Right lobe of liver (tissue), 6 donors: ENCODE measurements around the gene SECISBP2. TPM values are rescaled to one million over a fixed set of nuclear protein-coding genes. Genes with fewer than 3 reads are reported as not detected.

ENCODE experiments used
- ATAC-seq, 4 donors: fragments of 200-7000 bp; cut with Tn5 transposase; one replicate each; pipeline ENCODE4 v1.9.1; 2020; ENCODE audit warnings: mild to moderate bottlenecking in 4 of 4, moderate library complexity in 4 of 4
- DNase-seq, 3 donors: peaks; one replicate each; pipeline ENCODE4 v3.0.0-alpha.2; 2020
- H3K27ac ChIP-seq, 3 donors: fragments of 200-600 bp; one replicate each; pipeline ENCODE4 v1.8.0; 2022
- H3K27me3 ChIP-seq, 2 donors: fragments of 200-600 bp; one replicate each; pipeline ENCODE4 v1.8.0; 2022
- H3K36me3 ChIP-seq, 4 donors: fragments of 200-600 bp; sonication (generic) in 1 of 4; one replicate each; pipeline versions ENCODE4 v1.5.1 to v1.8.0; 2017 to 2022; ENCODE audit warnings: control low read depth in 1 of 4
- H3K4me1 ChIP-seq, 4 donors: fragments of 200-600 bp; sonication (generic) in 1 of 4; one replicate each; pipeline versions ENCODE4 v1.5.1 to v1.8.0; 2017 to 2022; ENCODE audit warnings: control low read depth in 1 of 4
- H3K4me3 ChIP-seq, 3 donors: fragments of 200-600 bp; one replicate each; pipeline ENCODE4 v1.8.0; 2022
- H3K9me3 ChIP-seq, 4 donors: fragments of 200-600 bp; sonication (generic) in 1 of 4; one replicate each; pipeline versions ENCODE4 v1.5.1 to v1.8.0; 2017 to 2022; ENCODE audit warnings: control low read depth in 1 of 4
- CTCF ChIP-seq, 4 donors: fragments of 200-600 bp in 3 of 4; fragments of 450-650 bp in 1 of 4; IDR thresholded peaks; one replicate each; pipeline versions ENCODE4 v1.5.1 to v1.8.0; 2016 to 2022; ENCODE audit warnings: antibody characterized with exemption in 4 of 4, mild to moderate bottlenecking in 2 of 4
- POLR2A ChIP-seq: fragments of 450-650 bp; IDR thresholded peaks from one replicate; pipeline ENCODE4 v1.6.1; 2017; ENCODE audit warnings: antibody characterized with exemption, mild to moderate bottlenecking
- WGBS: methylation state at CpG from one replicate; pipeline ENCODE4 v1.1.6; 2018; ENCODE audit warnings: low coverage, low lambda C conversion rate; ENCODE audit not compliant: insufficient coverage; ENCODE audit errors: missing lambda C conversion rate; 5-methylcytosine and 5-hydroxymethylcytosine counted together
- intact Hi-C, 2 donors: fragments of 100-400 bp; cut with DNase I; formaldehyde crosslinking; loops; one replicate each; pipeline versions ENCODE4 v1.11.2 to v1.14.1; 2022
- total RNA-seq, 6 experiments: library from RNA; depleted of rRNA in 2 of 6; stranded (reverse); fragments of >200 nt in 2 of 6; fragmentation: NEBNext Ultra II Directional in 3 of 6; extraction: Animal tissue kit (Norgen Biotek cat#: 25700) in 3 of 6; gene quantifications; one replicate each; pipeline versions ENCODE4 v1.1.0 to v1.2.4, GENCODE V29; 2016 to 2023
- donor health status: DM: no; HTN: yes; CAD: no.
- donor health status: DM: no; HTN: no; CAD: no.
- donor health status: DM: no; HTN: no; CAD: no.
- donor health status: DM: no; HTN: yes; CAD: no.
- donor health status: DM: no; HTN: yes; CAD: no.

SECISBP2 gene
- total RNA-seq, 6 experiments from 2014 or later = 17.3 to 34.2 (median 26.5) TPM

DNA sequence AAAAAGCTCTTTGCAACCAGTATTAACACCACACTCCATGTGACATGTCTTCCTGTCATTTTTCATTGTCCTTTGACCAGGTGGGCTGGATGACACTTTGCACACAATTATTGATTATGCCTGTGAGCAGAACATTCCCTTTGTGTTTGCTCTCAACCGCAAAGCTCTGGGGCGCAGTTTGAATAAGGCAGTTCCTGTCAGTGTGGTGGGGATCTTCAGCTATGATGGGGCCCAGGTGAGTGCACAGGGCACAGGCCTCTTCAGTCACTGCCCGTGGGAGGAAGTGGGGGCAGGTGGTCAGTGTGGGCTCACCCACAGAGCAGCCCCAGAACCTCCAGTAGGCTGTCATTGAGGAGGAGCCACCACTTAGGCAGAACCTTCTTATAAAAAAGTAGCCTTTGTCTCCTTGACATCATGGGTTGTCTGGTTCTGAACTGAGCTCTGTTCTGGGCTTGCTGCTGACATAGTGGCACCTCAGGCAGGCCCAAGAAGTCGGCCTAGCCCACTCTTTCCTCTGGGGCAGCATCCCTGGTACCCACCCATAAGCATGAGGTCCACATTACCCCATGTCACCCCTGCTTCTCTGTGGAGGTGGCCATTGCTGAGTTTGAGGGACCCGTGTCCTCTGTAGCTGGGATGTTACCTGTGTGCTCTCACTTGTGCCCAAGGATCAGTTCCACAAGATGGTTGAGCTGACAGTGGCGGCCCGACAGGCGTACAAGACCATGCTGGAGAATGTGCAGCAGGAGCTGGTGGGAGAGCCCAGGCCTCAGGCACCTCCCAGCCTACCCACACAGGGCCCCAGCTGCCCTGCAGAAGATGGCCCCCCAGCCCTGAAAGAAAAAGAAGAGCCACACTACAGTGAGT lies 39.3 kb downstream of the SECISBP2 start:
- Histone ChIP-seq H3K36me3 (peaks cover 0 to 69% (median 22%) of the 10 kb centered on the region in 4 donors), H3K4me3 (no peak overlapping the region), H3K27ac (no peak overlapping the region), H3K27me3 (no peaks in the 10 kb centered on the region), H3K9me3 (no peaks in the 10 kb centered on the region), H3K4me1 (peaks cover 0 to 16% (median 6%) of the 10 kb centered on the region in 4 donors)
- 43% methylated on average over 1 of the region's 8 CpGs for WGBS
- DNase-seq = no peak
- intact Hi-C loops = no loop called here
- peak; percentile 56 to 79 (median 65) for ATAC-seq
- TF ChIP-seq CTCF (IDR thresholded peaks at IDR 0.05) = no peak
- TF ChIP-seq POLR2A = no peak

- ATAC-seq = no peak
- TF ChIP-seq POLR2A (no peak), CTCF (IDR thresholded peaks at IDR 0.05) (no peak)
- Histone ChIP-seq H3K4me1 (peaks cover 0 to 12% (median 5%) of the 10 kb centered on the region in 4 donors), H3K27ac (no peak overlapping the region), H3K9me3 (no peaks in the 10 kb centered on the region), H3K27me3 (no peaks in the 10 kb centered on the region), H3K4me3 (no peak overlapping the region), H3K36me3 (peaks cover 0 to 69% (median 22%) of the 10 kb centered on the region in 4 donors)
- no peak for DNase-seq
- 83% methylated on average over 1 of the region's 3 CpGs for WGBS
- intact Hi-C loops = no loop called here
These were observed 40.1 kb downstream of the SECISBP2 start for GRCh38 chr9:89358376-89358916.

DNA sequence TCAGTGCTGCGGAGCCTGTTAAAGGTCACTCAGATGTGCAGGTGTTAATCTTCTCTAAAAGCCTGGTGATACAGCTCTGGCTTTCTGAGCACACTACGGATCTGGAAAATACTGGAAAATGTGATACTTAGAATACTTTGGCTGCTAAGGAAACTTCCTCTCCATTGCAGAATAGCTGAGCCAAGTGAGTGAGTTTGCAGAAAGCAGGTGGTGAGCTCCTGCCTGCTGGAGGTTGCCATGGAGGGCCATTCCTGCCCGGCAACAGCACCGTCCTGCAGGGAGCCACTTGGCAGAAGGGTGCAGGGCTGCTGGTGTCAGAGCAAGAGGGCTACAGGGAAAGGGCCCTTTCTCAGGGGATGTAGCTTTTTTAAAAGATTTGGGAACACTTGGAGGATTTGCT lies 40.7 kb downstream of the SECISBP2 start:
- no peak overlapping the region for H3K4me3 ChIP-seq
- H3K4me1 ChIP-seq = peaks cover 0 to 12% (median 5%) of the 10 kb centered on the region in 4 donors
- 71% methylated on average over 3 of the region's 4 CpGs for WGBS
- H3K36me3 ChIP-seq = peaks cover 0 to 64% (median 22%) of the 10 kb centered on the region in 4 donors
- peak in 1 of 3 donors; percentile 42 for DNase-seq
- TF ChIP-seq CTCF (IDR thresholded peaks at IDR 0.05) (no peak), POLR2A (no peak)
- H3K27ac ChIP-seq = no peak overlapping the region
- no peaks in the 10 kb centered on the region for H3K9me3 ChIP-seq
- no peaks in the 10 kb centered on the region for H3K27me3 ChIP-seq
- intact Hi-C loops = no loop called here
- no peak for ATAC-seq

DNA sequence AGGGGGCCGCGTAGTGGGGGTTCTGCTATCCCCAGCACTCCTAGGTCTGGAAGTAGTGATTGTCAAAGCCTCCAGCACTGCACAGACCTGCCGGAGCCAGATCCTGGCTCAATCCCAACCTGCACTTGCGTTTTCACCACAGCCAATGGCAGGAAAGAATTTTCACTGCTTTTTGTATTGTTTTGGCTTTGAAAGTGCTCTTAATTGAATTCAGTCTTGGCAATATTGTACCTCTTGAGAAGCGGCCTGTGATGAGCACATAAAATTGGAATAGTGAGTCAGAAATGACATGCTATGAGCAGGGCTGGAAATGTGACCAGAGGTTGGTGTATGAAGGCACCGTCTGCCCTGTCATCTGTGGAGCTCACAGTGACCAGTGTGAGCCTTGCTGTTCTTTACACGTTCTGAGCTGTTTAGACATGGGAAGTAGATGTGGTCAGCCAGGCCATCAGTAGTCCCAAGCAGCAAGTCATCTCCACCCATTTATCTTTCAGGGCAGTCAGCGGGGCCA lies 41.5 kb downstream of the SECISBP2 start:
- peak in 1 of 3 donors; percentile 42 for DNase-seq
- H3K9me3 ChIP-seq = no peaks in the 10 kb centered on the region
- peaks cover 0 to 12% (median 5%) of the 10 kb centered on the region in 4 donors for H3K4me1 ChIP-seq
- H3K36me3 ChIP-seq = peaks cover 0 to 56% (median 18%) of the 10 kb centered on the region in 4 donors
- no peak overlapping the region for H3K27ac ChIP-seq
- TF ChIP-seq CTCF (IDR thresholded peaks at IDR 0.05) (no peak), POLR2A (no peak)
- no peak overlapping the region for H3K4me3 ChIP-seq
- 68% methylated on average over 7 of the region's 8 CpGs for whole genome bisulfite sequencing
- H3K27me3 ChIP-seq = no peaks in the 10 kb centered on the region
- ATAC-seq = peak; percentile 5 to 39 (median 20)
- intact Hi-C loops = no loop called here
